Suprapubic skin (tissue), 3 donors: ENCODE measurements around the gene DNAI7.

Experiments
- POLR2A ChIP-seq, 2 donors: fragments of 450-650 bp; IDR thresholded peaks; one replicate each; pipeline ENCODE4 v1.6.1; 2017; ENCODE audit warnings: antibody characterized with exemption in 2 of 2, mild to moderate bottlenecking in 2 of 2, moderate library complexity in 2 of 2
- TF ChIP-seq, protein P1 (sequence below), 2 donors: fragments of 200-600 bp in 1 of 2; fragments of 450-650 bp in 1 of 2; sonication (generic) in 1 of 2; IDR thresholded peaks; one replicate each; pipeline ENCODE4 v1.5.1; 2016 to 2019; ENCODE audit warnings: antibody characterized with exemption in 2 of 2, mild to moderate bottlenecking in 1 of 2, moderate library complexity in 1 of 2

- TF ChIP-seq POLR2A (IDR thresholded peaks at IDR 0.05) = no peak
- TF ChIP-seq, protein P1, sequence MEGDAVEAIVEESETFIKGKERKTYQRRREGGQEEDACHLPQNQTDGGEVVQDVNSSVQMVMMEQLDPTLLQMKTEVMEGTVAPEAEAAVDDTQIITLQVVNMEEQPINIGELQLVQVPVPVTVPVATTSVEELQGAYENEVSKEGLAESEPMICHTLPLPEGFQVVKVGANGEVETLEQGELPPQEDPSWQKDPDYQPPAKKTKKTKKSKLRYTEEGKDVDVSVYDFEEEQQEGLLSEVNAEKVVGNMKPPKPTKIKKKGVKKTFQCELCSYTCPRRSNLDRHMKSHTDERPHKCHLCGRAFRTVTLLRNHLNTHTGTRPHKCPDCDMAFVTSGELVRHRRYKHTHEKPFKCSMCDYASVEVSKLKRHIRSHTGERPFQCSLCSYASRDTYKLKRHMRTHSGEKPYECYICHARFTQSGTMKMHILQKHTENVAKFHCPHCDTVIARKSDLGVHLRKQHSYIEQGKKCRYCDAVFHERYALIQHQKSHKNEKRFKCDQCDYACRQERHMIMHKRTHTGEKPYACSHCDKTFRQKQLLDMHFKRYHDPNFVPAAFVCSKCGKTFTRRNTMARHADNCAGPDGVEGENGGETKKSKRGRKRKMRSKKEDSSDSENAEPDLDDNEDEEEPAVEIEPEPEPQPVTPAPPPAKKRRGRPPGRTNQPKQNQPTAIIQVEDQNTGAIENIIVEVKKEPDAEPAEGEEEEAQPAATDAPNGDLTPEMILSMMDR (IDR thresholded peaks at IDR 0.05) = no peak
Observed at GRCh38 chr12:25126746-25127145, 68.2 kb downstream of the DNAI7 start.
